ENCODE measurements around the gene HOXC6. TPM values are rescaled to one million over a fixed set of nuclear protein-coding genes. Genes with fewer than 3 reads are reported as not detected.

The HOXC6 gene
- total RNA-seq, 1 donor from 2014 or later = 0.32 TPM

GRCh38 chr12:54032086-54032619 is 3.9 kb downstream of the HOXC6 start:
- H3K27me3 Mint-ChIP-seq (ENCODE audit: unreplicated experiment) = peaks cover 42% of the 10 kb centered on the region

GRCh38 chr12:54032627-54033100 is 4.4 kb downstream of the HOXC6 start, which contains the start of gene HOXC5:
Gene HOXC5 (plus strand): TSS chr12:54033050. CDS start chr12:54033123, 73 bp downstream.
- peak; percentile 80 for DNase-seq
- H3K4me3 Mint-ChIP-seq (ENCODE audit: unreplicated experiment) = peak within 1 kb of the TSS; percentile 55
- H3K36me3 Mint-ChIP-seq (ENCODE audit: unreplicated experiment) = no peaks in the 10 kb centered on the region
- H3K9me3 Mint-ChIP-seq (ENCODE audit: unreplicated experiment) = peaks cover 2% of the 10 kb centered on the region
- H3K4me1 Mint-ChIP-seq (ENCODE audit: low read depth, unreplicated experiment) = peaks cover 6% of the 10 kb centered on the region
- peak; percentile 99 for TF ChIP-seq CTCF (IDR thresholded peaks at IDR 0.05; ENCODE audit: partially characterized antibody, unreplicated experiment)
- no peak within 1 kb of the TSS for H3K27ac Mint-ChIP-seq (ENCODE audit: unreplicated experiment)
- peaks cover 43% of the 10 kb centered on the region for H3K27me3 Mint-ChIP-seq (ENCODE audit: unreplicated experiment)

More at GRCh38 chr12:54032086-54032619, 3.9 kb downstream of the HOXC6 start:
- TF ChIP-seq CTCF (IDR thresholded peaks at IDR 0.05; ENCODE audit: partially characterized antibody, unreplicated experiment) = no peak
- no peak for DNase-seq
- no peaks in the 10 kb centered on the region for H3K36me3 Mint-ChIP-seq (ENCODE audit: unreplicated experiment)
- peaks cover 2% of the 10 kb centered on the region for H3K9me3 Mint-ChIP-seq (ENCODE audit: unreplicated experiment)
- H3K27ac Mint-ChIP-seq (ENCODE audit: unreplicated experiment) = no peak overlapping the region
- H3K4me3 Mint-ChIP-seq (ENCODE audit: unreplicated experiment) = no peak overlapping the region
- H3K4me1 Mint-ChIP-seq (ENCODE audit: low read depth, unreplicated experiment) = peaks cover 6% of the 10 kb centered on the region

- H3K27ac Mint-ChIP-seq (ENCODE audit: unreplicated experiment) = no peak overlapping the region
- TF ChIP-seq CTCF (IDR thresholded peaks at IDR 0.05; ENCODE audit: partially characterized antibody, unreplicated experiment) = no peak
- DNase-seq = no peak
- H3K27me3 Mint-ChIP-seq (ENCODE audit: unreplicated experiment) = peaks cover 39% of the 10 kb centered on the region
- H3K9me3 Mint-ChIP-seq (ENCODE audit: unreplicated experiment) = peaks cover 2% of the 10 kb centered on the region
- H3K4me3 Mint-ChIP-seq (ENCODE audit: unreplicated experiment) = peak overlapping the region; percentile 55
- no peaks in the 10 kb centered on the region for H3K36me3 Mint-ChIP-seq (ENCODE audit: unreplicated experiment)
- peaks cover 6% of the 10 kb centered on the region for H3K4me1 Mint-ChIP-seq (ENCODE audit: low read depth, unreplicated experiment)
Measured at GRCh38 chr12:54033106-54033979, 5.1 kb downstream of the HOXC6 start.

GRCh38 chr12:54033980-54034784 is 5.9 kb downstream of the HOXC6 start:
- Mint-ChIP-seq H3K27ac (ENCODE audit: unreplicated experiment) (no peak overlapping the region), H3K9me3 (ENCODE audit: unreplicated experiment) (peaks cover 2% of the 10 kb centered on the region), H3K4me1 (ENCODE audit: low read depth, unreplicated experiment) (peaks cover 4% of the 10 kb centered on the region), H3K36me3 (ENCODE audit: unreplicated experiment) (no peaks in the 10 kb centered on the region), H3K4me3 (ENCODE audit: unreplicated experiment) (no peak overlapping the region), H3K27me3 (ENCODE audit: unreplicated experiment) (peaks cover 41% of the 10 kb centered on the region)
- no peak for DNase-seq
- TF ChIP-seq CTCF (IDR thresholded peaks at IDR 0.05; ENCODE audit: partially characterized antibody, unreplicated experiment) = no peak
